Transverse colon (tissue), 4 donors: Measurements from ENCODE around the gene NAALADL2.

Experiments
- POLR2A ChIP-seq: fragments of 450-650 bp; IDR thresholded peaks from one replicate; pipeline ENCODE4 v1.6.1; 2016; ENCODE audit warnings: antibody characterized with exemption, mild to moderate bottlenecking, moderate library complexity
- POLR2AphosphoS5 ChIP-seq, 3 donors: sonication (generic); formaldehyde crosslinking; IDR thresholded peaks; one replicate each; pipeline ENCODE4 v1.6.1; 2016; ENCODE audit warnings: antibody characterized with exemption in 3 of 3
- TF ChIP-seq, protein P1 (sequence below), 5 experiments: fragments of 200-600 bp in 3 of 5; fragments of 450-650 bp in 2 of 5; sonication (generic) in 3 of 5; IDR thresholded peaks; 1 replicate in 2 of 5; 2 replicates in 3 of 5; pipeline ENCODE4 v1.5.1; 2016 to 2017; ENCODE audit warnings: antibody characterized with exemption in 5 of 5, inconsistent platforms in 3 of 5, mild to moderate bottlenecking in 2 of 5, moderate library complexity in 1 of 5

DNA sequence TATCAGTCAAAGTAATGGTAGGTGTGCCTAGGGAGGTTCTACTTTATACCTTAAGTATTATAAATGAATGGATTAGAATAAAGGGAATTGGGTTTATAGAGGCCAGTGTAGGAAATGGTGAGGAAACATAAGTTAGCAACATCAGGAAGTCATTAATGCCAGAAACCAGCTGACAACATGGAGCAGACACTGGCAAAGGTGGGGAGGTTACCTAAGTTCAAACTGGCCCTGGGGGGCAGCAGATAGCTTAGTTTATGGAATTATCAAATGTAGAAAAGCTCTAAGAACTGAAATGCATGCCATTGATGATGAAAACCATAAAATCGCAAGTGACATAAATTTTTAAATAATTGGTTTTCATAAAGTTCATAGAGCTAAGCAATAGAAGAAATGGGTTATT, 498.6 kb downstream of the NAALADL2 start:
- TF ChIP-seq POLR2AphosphoS5 (IDR thresholded peaks at IDR 0.05) (no peak), POLR2A (no peak)
- TF ChIP-seq, protein P1, sequence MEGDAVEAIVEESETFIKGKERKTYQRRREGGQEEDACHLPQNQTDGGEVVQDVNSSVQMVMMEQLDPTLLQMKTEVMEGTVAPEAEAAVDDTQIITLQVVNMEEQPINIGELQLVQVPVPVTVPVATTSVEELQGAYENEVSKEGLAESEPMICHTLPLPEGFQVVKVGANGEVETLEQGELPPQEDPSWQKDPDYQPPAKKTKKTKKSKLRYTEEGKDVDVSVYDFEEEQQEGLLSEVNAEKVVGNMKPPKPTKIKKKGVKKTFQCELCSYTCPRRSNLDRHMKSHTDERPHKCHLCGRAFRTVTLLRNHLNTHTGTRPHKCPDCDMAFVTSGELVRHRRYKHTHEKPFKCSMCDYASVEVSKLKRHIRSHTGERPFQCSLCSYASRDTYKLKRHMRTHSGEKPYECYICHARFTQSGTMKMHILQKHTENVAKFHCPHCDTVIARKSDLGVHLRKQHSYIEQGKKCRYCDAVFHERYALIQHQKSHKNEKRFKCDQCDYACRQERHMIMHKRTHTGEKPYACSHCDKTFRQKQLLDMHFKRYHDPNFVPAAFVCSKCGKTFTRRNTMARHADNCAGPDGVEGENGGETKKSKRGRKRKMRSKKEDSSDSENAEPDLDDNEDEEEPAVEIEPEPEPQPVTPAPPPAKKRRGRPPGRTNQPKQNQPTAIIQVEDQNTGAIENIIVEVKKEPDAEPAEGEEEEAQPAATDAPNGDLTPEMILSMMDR (IDR thresholded peaks at IDR 0.05) = no peak
